Transverse colon (tissue), 4 donors: ENCODE results near the gene FCAR.

Source experiments
- EP300 ChIP-seq: sonication (generic); formaldehyde crosslinking; IDR thresholded peaks from one replicate; pipeline ENCODE4 v1.6.1; 2017; ENCODE audit warnings: antibody characterized with exemption, low read depth
- POLR2A ChIP-seq: fragments of 450-650 bp; IDR thresholded peaks from one replicate; pipeline ENCODE4 v1.6.1; 2016; ENCODE audit warnings: antibody characterized with exemption, mild to moderate bottlenecking, moderate library complexity
- POLR2AphosphoS5 ChIP-seq, 3 donors: sonication (generic); formaldehyde crosslinking; IDR thresholded peaks; one replicate each; pipeline ENCODE4 v1.6.1; 2016; ENCODE audit warnings: antibody characterized with exemption in 3 of 3
- TF ChIP-seq, protein P1 (sequence below), 5 experiments: fragments of 200-600 bp in 3 of 5; fragments of 450-650 bp in 2 of 5; sonication (generic) in 3 of 5; IDR thresholded peaks; 1 replicate in 2 of 5; 2 replicates in 3 of 5; pipeline ENCODE4 v1.5.1; 2016 to 2017; ENCODE audit warnings: antibody characterized with exemption in 5 of 5, inconsistent platforms in 3 of 5, mild to moderate bottlenecking in 2 of 5, moderate library complexity in 1 of 5

DNA sequence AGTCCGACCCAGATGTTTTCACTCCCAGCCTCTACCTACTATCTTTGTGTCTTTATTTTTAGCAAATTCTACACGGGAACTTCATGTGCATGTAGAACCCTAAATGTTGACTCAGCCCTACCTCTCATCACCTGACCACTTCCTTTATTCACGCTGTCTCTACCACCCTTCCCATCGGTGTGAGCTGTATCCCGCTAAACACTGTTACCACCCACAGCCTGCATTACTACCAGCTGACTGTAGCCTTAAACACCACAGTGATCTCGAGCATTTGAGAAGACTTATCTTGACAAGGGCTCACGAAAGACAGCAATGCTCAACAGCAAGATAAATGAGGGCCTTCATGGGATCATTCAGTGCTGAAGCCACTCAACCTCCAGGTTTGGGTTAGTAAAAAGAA lies 47.0 kb downstream of the FCAR start:
- TF ChIP-seq EP300 (no peak), POLR2A (no peak), POLR2AphosphoS5 (IDR thresholded peaks at IDR 0.05) (no peak)
- TF ChIP-seq, protein P1, sequence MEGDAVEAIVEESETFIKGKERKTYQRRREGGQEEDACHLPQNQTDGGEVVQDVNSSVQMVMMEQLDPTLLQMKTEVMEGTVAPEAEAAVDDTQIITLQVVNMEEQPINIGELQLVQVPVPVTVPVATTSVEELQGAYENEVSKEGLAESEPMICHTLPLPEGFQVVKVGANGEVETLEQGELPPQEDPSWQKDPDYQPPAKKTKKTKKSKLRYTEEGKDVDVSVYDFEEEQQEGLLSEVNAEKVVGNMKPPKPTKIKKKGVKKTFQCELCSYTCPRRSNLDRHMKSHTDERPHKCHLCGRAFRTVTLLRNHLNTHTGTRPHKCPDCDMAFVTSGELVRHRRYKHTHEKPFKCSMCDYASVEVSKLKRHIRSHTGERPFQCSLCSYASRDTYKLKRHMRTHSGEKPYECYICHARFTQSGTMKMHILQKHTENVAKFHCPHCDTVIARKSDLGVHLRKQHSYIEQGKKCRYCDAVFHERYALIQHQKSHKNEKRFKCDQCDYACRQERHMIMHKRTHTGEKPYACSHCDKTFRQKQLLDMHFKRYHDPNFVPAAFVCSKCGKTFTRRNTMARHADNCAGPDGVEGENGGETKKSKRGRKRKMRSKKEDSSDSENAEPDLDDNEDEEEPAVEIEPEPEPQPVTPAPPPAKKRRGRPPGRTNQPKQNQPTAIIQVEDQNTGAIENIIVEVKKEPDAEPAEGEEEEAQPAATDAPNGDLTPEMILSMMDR (IDR thresholded peaks at IDR 0.05): no peak
